ENCODE measurements around the gene ADAMTS17. TPM values are rescaled to one million over a fixed set of nuclear protein-coding genes. Genes with fewer than 3 reads are reported as not detected.

ADAMTS17 gene
- total and polyA plus RNA-seq, 9 of the 15 experiments (the other 6 are each of a cell fraction or from before 2014, with no cell fraction given) = 0.01 to 0.14 (median 0.07) TPM; not detected in 6

DNA sequence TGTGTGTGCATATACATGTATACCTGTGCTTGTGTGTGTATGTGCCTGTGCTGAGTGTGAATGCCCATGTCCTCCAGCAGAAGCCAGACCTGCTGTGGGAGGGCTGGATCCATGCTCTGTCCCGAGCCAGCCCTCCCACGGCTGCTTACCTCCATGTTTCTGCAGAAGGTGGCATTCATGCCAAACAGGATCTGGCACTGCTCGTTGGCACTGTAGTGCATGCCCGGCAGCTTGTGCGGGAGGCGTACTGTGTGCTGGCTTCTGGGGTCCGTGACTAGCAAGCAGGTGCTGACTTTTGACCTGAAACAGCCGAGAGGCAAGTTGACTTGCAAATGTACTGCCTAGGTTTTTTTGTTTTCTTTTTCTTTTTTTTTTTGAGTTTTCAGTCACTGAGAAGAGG lies 189.3 kb downstream of the ADAMTS17 start:
- no peak overlapping the region for H3K9ac ChIP-seq (ENCODE audit: insufficient read depth in 1 of 2, low read depth in 2 of 2, low read length in 2 of 2)
- H3K27me3 ChIP-seq (ENCODE audit: control insufficient read depth in 2 of 2, insufficient read depth in 2 of 2, low read length in 2 of 2) = peaks cover 0 to 16% of the 10 kb centered on the region in 2 experiments; a peak in 1 of 5 replicates
- CTCF ChIA-PET (ENCODE audit: low intra/inter-chr PET ratio) = no interaction called here
- H3K27ac ChIP-seq (ENCODE audit: extremely low read depth, low read depth, low read length) = no peak overlapping the region
- H3K9me1 ChIP-seq (ENCODE audit: control insufficient read depth, insufficient read depth, low read length) = no peaks in the 10 kb centered on the region
- no TSS peak for BruUV-seq (replicated peaks)
- no peak for FAIRE-seq
- 0% methylated on average over 8 of the region's 8 CpGs for WGBS (ENCODE audit: insufficient coverage, low coverage, missing lambda C conversion rate)
- no peak overlapping the region for H3K4me3 ChIP-seq
- no peaks in the 10 kb centered on the region for H3K36me3 ChIP-seq (ENCODE audit: control insufficient read depth, insufficient read depth, low read length)
- no peak for ATAC-seq
- in situ Hi-C loops (cut with MboI) = no loop called here
- no peak overlapping the region for H2AFZ ChIP-seq (ENCODE audit: low read depth, low read length)
- no peaks in the 10 kb centered on the region for H3K4me1 ChIP-seq (replicated peaks in 1 of 2; ENCODE audit: control insufficient read depth in 2 of 2, insufficient read depth in 2 of 2, low read length in 2 of 2)
- DNase-seq (ENCODE audit: extremely low read depth in 1 of 4, low spot score in 3 of 4) = no peak
- H3K4me2 ChIP-seq (ENCODE audit: insufficient read depth, low read length) = no peak overlapping the region
- no peaks in the 10 kb centered on the region; the same call in 1 of the 2 replicates for H3K9me3 ChIP-seq (replicated peaks; ENCODE audit: control insufficient read depth, insufficient read depth, low read depth, low read length)
- POLR2A ChIA-PET = no interaction called here
- H4K20me1 ChIP-seq (replicated peaks; ENCODE audit: control insufficient read depth, insufficient read depth, low read length) = no peaks in the 10 kb centered on the region
- intact Hi-C loops (cut with micrococcal nuclease) = no loop called here
- H3K79me2 ChIP-seq (ENCODE audit: control insufficient read depth, insufficient read depth, low read length) = no peaks in the 10 kb centered on the region
- no peak for TF ChIP-seq RBM25 (IDR thresholded peaks at IDR 0.05; ENCODE audit: low read depth, low read length, severe bottlenecking)
- TF ChIP-seq MBD2 (IDR thresholded peaks at IDR 0.05; ENCODE audit: borderline replicate concordance, low read depth) = no peak
- no peak for TF ChIP-seq BRD9 (IDR thresholded peaks at IDR 0.05; ENCODE audit: low read depth, partially characterized antibody)
- TF ChIP-seq ZNF23 (CRISPR knock-in tag; IDR thresholded peaks at IDR 0.05) = no peak
- TF ChIP-seq, protein P1, sequence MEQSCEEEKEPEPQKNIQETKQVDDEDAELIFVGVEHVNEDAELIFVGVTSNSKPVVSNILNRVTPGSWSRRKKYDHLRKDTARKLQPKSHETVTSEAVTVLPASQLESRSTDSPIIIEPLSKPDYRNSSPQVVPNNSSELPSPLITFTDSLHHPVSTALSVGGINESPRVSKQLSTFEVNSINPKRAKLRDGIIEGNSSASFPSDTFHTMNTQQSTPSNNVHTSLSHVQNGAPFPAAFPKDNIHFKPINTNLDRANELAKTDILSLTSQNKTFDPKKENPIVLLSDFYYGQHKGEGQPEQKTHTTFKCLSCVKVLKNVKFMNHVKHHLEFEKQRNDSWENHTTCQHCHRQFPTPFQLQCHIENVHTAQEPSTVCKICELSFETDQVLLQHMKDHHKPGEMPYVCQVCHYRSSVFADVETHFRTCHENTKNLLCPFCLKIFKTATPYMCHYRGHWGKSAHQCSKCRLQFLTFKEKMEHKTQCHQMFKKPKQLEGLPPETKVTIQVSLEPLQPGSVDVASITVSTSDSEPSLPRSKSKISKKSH (CRISPR knock-in tag; IDR thresholded peaks at IDR 0.05) = no peak
- no peak for TF ChIP-seq ZFPM2 (CRISPR knock-in tag; IDR thresholded peaks at IDR 0.05)
- no peak for TF ChIP-seq ETV6 (IDR thresholded peaks at IDR 0.05; ENCODE audit: borderline replicate concordance in 1 of 2, low read depth in 2 of 2, low read length in 1 of 2)
- no peak for TF ChIP-seq ETV6 (CRISPR knock-in tag; IDR thresholded peaks at IDR 0.05; ENCODE audit: borderline replicate concordance)
- TF ChIP-seq, protein P2, sequence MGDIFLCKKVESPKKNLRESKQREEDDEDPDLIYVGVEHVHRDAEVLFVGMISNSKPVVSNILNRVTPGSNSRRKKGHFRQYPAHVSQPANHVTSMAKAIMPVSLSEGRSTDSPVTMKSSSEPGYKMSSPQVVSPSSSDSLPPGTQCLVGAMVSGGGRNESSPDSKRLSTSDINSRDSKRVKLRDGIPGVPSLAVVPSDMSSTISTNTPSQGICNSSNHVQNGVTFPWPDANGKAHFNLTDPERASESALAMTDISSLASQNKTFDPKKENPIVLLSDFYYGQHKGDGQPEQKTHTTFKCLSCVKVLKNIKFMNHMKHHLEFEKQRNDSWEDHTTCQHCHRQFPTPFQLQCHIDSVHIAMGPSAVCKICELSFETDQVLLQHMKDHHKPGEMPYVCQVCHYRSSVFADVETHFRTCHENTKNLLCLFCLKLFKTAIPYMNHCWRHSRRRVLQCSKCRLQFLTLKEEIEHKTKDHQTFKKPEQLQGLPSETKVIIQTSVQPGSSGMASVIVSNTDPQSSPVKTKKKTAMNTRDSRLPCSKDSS (IDR thresholded peaks at IDR 0.05; ENCODE audit: low read depth, partially characterized antibody) = no peak
- TF ChIP-seq ILK (tag; IDR thresholded peaks at IDR 0.05; ENCODE audit: borderline replicate concordance, low read depth) = no peak
- no peak for TF ChIP-seq GABPB2 (CRISPR knock-in tag; conservative IDR thresholded peaks at IDR 0.05)
- TF ChIP-seq ZNF584 (CRISPR knock-in tag; IDR thresholded peaks at IDR 0.05; ENCODE audit: low read depth) = no peak
- no peak for TF ChIP-seq BRD4 (IDR thresholded peaks at IDR 0.05)
- no peak for TF ChIP-seq EP300 (IDR thresholded peaks at IDR 0.05; ENCODE audit: low read length)
- TF ChIP-seq, protein P3, sequence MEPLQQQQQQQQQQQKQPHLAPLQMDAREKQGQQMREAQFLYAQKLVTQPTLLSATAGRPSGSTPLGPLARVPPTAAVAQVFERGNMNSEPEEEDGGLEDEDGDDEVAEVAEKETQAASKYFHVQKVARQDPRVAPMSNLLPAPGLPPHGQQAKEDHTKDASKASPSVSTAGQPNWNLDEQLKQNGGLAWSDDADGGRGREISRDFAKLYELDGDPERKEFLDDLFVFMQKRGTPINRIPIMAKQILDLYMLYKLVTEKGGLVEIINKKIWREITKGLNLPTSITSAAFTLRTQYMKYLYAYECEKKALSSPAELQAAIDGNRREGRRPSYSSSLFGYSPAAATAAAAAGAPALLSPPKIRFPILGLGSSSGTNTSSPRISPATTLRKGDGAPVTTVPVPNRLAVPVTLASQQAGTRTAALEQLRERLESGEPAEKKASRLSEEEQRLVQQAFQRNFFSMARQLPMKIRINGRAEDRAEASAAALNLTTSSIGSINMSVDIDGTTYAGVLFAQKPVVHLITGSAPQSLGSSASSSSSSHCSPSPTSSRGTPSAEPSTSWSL (CRISPR knock-in tag; IDR thresholded peaks at IDR 0.05; ENCODE audit: borderline replicate concordance) = no peak
- no peak for TF ChIP-seq ZNF830 (CRISPR knock-in tag; IDR thresholded peaks at IDR 0.05)
- no peak for TF ChIP-seq POLR2G (IDR thresholded peaks at IDR 0.05; ENCODE audit: low read depth, low read length)
